NCI-H2171 (cell line): Measurements from ENCODE around the gene CLSTN2.

Source experiments
- DNase-seq: peaks from one replicate; lab custom pipeline; 2025; lab: John Stamatoyannopoulos, UW

Gene CLSTN2

GRCh38 chr3:140052771-140053702 is 118.1 kb downstream of the CLSTN2 start:
- DNase-seq = no peak

- no peak for DNase-seq
Observed at GRCh38 chr3:140053794-140054193, 118.8 kb downstream of the CLSTN2 start.

- DNase-seq = no peak
Observed at GRCh38 chr3:140055092-140055791, 120.3 kb downstream of the CLSTN2 start.

GRCh38 chr3:140056047-140056446 is 121.1 kb downstream of the CLSTN2 start:
- no peak for DNase-seq

GRCh38 chr3:140061211-140061610 is 126.2 kb downstream of the CLSTN2 start:
- no peak for DNase-seq

- DNase-seq = no peak
Observed at GRCh38 chr3:140062461-140062860, 127.5 kb downstream of the CLSTN2 start.

- DNase-seq = no peak
Observed at GRCh38 chr3:140067487-140067886, 132.5 kb downstream of the CLSTN2 start.

GRCh38 chr3:140068494-140069017 is 133.6 kb downstream of the CLSTN2 start:
- DNase-seq = no peak

GRCh38 chr3:140073278-140074045 is 138.5 kb downstream of the CLSTN2 start:
- no peak for DNase-seq

- no peak for DNase-seq
Observed at GRCh38 chr3:140076552-140076951, 141.6 kb downstream of the CLSTN2 start.

- no peak for DNase-seq
Observed at GRCh38 chr3:140077406-140077805, 142.4 kb downstream of the CLSTN2 start.

- no peak for DNase-seq
Observed at GRCh38 chr3:140078343-140078742, 143.4 kb downstream of the CLSTN2 start.

GRCh38 chr3:140078940-140079339 is 144.0 kb downstream of the CLSTN2 start:
- DNase-seq = no peak

GRCh38 chr3:140081887-140082286 is 146.9 kb downstream of the CLSTN2 start:
- no peak for DNase-seq

- DNase-seq = no peak
Observed at GRCh38 chr3:140085001-140085400, 150.0 kb downstream of the CLSTN2 start.

GRCh38 chr3:140086642-140087041 is 151.7 kb downstream of the CLSTN2 start:
- no peak for DNase-seq

- no peak for DNase-seq
Observed at GRCh38 chr3:140088058-140088457, 153.1 kb downstream of the CLSTN2 start.

GRCh38 chr3:140088513-140088912 is 153.5 kb downstream of the CLSTN2 start:
- DNase-seq = no peak

- DNase-seq = no peak
Observed at GRCh38 chr3:140089403-140090072, 154.6 kb downstream of the CLSTN2 start.

- no peak for DNase-seq
Observed at GRCh38 chr3:140091143-140091542, 156.2 kb downstream of the CLSTN2 start.

GRCh38 chr3:140092848-140093536 is 158.0 kb downstream of the CLSTN2 start:
- peak; percentile 92 for DNase-seq
